Esophagus muscularis mucosa (tissue), 4 donors: ENCODE data around the gene HOATZ.

Experiments
- EP300 ChIP-seq: sonication (generic); formaldehyde crosslinking; IDR thresholded peaks from one replicate; pipeline ENCODE4 v1.6.1; 2017; ENCODE audit warnings: antibody characterized with exemption
- POLR2A ChIP-seq: fragments of 450-650 bp; IDR thresholded peaks from one replicate; pipeline ENCODE4 v1.6.1; 2017; ENCODE audit warnings: antibody characterized with exemption, moderate library complexity, mild to moderate bottlenecking, low read depth
- POLR2AphosphoS5 ChIP-seq, 2 donors: sonication (generic); formaldehyde crosslinking; IDR thresholded peaks; one replicate each; pipeline ENCODE4 v1.6.1; 2017; ENCODE audit warnings: antibody characterized with exemption in 2 of 2
- TF ChIP-seq, protein P1 (sequence below), 3 experiments: fragments of 200-600 bp in 2 of 3; fragments of 450-650 bp in 1 of 3; sonication (generic) in 2 of 3; IDR thresholded peaks; one replicate each; pipeline ENCODE4 v1.5.1; 2017 to 2019; ENCODE audit warnings: antibody characterized with exemption in 3 of 3, mild to moderate bottlenecking in 2 of 3, moderate library complexity in 1 of 3

DNA sequence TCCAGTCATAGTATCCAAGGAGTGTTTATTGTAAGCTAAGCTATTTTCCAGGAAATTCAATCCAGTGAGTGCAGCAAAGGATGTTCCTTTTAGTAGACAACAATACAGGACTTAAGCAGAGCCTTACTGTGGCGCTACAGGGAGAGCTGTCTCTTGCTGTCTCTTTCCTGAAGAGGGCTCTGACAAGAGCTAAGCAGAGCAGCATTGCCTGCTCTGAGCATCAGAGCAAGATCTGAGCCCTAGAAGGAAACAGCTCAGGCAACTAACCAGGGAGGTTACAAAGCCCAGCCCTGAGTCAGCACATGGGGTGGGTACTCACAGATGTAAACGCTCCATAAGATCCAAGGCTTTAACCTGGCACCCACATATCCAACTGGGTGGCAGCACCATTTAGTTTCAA is 33.9 kb downstream of the HOATZ start:
- TF ChIP-seq, protein P1, sequence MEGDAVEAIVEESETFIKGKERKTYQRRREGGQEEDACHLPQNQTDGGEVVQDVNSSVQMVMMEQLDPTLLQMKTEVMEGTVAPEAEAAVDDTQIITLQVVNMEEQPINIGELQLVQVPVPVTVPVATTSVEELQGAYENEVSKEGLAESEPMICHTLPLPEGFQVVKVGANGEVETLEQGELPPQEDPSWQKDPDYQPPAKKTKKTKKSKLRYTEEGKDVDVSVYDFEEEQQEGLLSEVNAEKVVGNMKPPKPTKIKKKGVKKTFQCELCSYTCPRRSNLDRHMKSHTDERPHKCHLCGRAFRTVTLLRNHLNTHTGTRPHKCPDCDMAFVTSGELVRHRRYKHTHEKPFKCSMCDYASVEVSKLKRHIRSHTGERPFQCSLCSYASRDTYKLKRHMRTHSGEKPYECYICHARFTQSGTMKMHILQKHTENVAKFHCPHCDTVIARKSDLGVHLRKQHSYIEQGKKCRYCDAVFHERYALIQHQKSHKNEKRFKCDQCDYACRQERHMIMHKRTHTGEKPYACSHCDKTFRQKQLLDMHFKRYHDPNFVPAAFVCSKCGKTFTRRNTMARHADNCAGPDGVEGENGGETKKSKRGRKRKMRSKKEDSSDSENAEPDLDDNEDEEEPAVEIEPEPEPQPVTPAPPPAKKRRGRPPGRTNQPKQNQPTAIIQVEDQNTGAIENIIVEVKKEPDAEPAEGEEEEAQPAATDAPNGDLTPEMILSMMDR (IDR thresholded peaks at IDR 0.05): no peak
- TF ChIP-seq POLR2AphosphoS5 (IDR thresholded peaks at IDR 0.05) (no peak), POLR2A (no peak), EP300 (no peak)
